GM12875 (cell line): Measurements from ENCODE around the gene DYNC1LI2.
A peak's percentile ranks its signal among the peaks of the same experiment; 100 is the strongest.
"Not testable (repeated sequence)": the region's sequence is repeated elsewhere in the genome, so short reads cannot be mapped to it uniquely, and the experiment has no call there.

Source experiments
- H3K4me3 ChIP-seq: one replicate; pipeline ENCODE4 v1.5.1; 2011; ENCODE audit warnings: low read depth, low read length, control low read depth
- CTCF ChIP-seq: IDR thresholded peaks from 2 replicates; pipeline ENCODE4 v1.5.1; 2011; ENCODE audit warnings: low read depth, mild to moderate bottlenecking, control low read depth, inconsistent platforms, low read length, moderate library complexity, borderline replicate concordance; ENCODE audit not compliant: insufficient read depth

Gene DYNC1LI2

GRCh38 chr16:66751303-66751991 is at the start of gene DYNC1LI2:
Gene DYNC1LI2 (minus strand): TSS chr16:66751609. CDS start chr16:66751591, 18 bp downstream.
- peak; percentile 93 for TF ChIP-seq CTCF
- H3K4me3 ChIP-seq = peak within 1 kb of the TSS; percentile 91

GRCh38 chr16:66800856-66801255 is 49.4 kb upstream of the DYNC1LI2 start:
- no peak for TF ChIP-seq CTCF

GRCh38 chr16:66798161-66798560 is 46.8 kb upstream of the DYNC1LI2 start:
- TF ChIP-seq CTCF = no peak
- H3K4me3 ChIP-seq = no peak overlapping the region

More at GRCh38 chr16:66800856-66801255, 49.4 kb upstream of the DYNC1LI2 start:
- no peak overlapping the region for H3K4me3 ChIP-seq

- not testable (repeated sequence) for H3K4me3 ChIP-seq
Observed at GRCh38 chr16:66793984-66794383, 42.6 kb upstream of the DYNC1LI2 start.

GRCh38 chr16:66790130-66790733 is 38.8 kb upstream of the DYNC1LI2 start:
- no peak for TF ChIP-seq CTCF
- H3K4me3 ChIP-seq = no peak overlapping the region

GRCh38 chr16:66787427-66787826 is 36.0 kb upstream of the DYNC1LI2 start:
- TF ChIP-seq CTCF = no peak
- no peak overlapping the region for H3K4me3 ChIP-seq

GRCh38 chr16:66786551-66786950 is 35.1 kb upstream of the DYNC1LI2 start:
- no peak overlapping the region for H3K4me3 ChIP-seq
- TF ChIP-seq CTCF = no peak

- no peak for TF ChIP-seq CTCF
- no peak overlapping the region for H3K4me3 ChIP-seq
Observed at GRCh38 chr16:66776457-66776856, 25.0 kb upstream of the DYNC1LI2 start.
